PC-3 (cell line): ENCODE results near the gene SAXO2.

Experiments
- CTCF ChIP-seq: fragments of 300-600 bp; sonication (generic); conservative IDR thresholded peaks from 2 replicates; pipeline ENCODE4 v1.5.1; 2017; ENCODE audit warnings: antibody characterized with exemption, low read depth, mild to moderate bottlenecking, low read length
- EZH2 ChIP-seq: fragments of 300-600 bp; sonication (generic); IDR thresholded peaks from one replicate; pipeline ENCODE4 v1.6.1; 2017; ENCODE audit warnings: antibody characterized with exemption, mild to moderate bottlenecking, low read length; ENCODE audit not compliant: unreplicated experiment

- TF ChIP-seq CTCF: no peak
- TF ChIP-seq EZH2: no peak
Observed at GRCh38 chr15:82272154-82272553, 9.5 kb downstream of the SAXO2 start.
